AG09319 (cell line): ENCODE data around the gene HSD3B7.

ENCODE experiments used
- DNase-seq: peaks from one replicate; pipeline ENCODE4 v3.0.0-alpha.2; 2010; ENCODE audit warnings: low read depth; ENCODE audit errors: extremely low read depth
- CTCF ChIP-seq: IDR thresholded peaks from 2 replicates; pipeline ENCODE4 v1.5.1; 2011; ENCODE audit warnings: low read depth, mild to moderate bottlenecking, inconsistent platforms, low read length, moderate library complexity

Gene HSD3B7

DNA sequence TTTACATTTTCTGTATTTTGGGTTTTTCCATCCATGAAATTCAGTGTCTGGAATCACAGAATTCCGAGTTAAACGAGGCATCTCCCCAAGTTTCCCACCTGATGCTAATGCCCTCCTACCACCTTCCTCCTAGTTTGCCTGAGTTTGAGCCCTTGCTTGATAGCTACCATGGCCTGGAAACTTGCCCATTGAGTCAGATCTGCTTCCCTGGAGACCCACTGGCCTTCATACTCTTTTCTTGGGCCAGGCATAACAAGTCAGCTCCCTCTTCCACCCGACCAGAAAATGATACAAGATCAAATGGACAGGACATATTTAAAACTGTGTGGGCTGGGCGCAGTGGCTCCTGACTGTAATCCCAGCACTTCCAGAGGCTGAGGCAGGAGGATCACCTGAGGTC is 17.2 kb upstream of the HSD3B7 start:
- no peak for DNase-seq
- TF ChIP-seq CTCF, result no peak

DNA sequence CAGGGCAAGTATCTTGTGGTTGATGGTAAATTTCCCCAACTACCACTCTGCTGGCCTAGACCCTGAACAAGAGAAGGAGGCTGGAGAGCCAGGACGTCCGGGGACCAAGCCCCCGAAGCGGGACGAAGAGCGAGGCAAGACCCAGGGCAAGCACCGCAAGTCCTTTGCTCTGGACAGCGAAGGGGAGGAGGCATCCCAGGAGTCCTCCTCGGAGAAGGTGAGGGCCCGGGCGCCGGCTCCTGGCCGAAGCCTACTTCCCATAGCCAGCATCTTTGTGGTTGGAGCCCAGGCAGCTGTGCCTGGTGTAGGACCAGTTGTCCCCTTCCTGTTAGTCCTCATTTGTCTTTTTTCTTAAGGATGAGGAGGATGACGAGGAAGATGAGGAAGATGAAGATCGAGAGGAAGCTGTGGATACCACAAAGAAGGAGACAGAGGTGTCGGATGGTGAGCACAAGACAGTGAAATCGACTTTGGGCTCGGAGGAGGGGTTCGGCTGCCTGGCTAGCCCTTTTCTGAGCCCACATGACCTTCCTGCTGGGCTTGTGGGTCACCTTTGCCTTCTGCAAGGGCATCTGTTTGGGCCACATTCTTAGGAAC is 15.7 kb upstream of the HSD3B7 start:
- no peak for TF ChIP-seq CTCF

GRCh38 chr16:30971298-30971697 is 13.7 kb upstream of the HSD3B7 start:
- no peak for TF ChIP-seq CTCF
- DNase-seq, result no peak

More for the DNA sequence above, 15.7 kb upstream of the HSD3B7 start:
- DNase-seq, result no peak

- TF ChIP-seq CTCF, result peak; percentile 4
Observed at GRCh38 chr16:30972872-30973271, 12.1 kb upstream of the HSD3B7 start.

DNA sequence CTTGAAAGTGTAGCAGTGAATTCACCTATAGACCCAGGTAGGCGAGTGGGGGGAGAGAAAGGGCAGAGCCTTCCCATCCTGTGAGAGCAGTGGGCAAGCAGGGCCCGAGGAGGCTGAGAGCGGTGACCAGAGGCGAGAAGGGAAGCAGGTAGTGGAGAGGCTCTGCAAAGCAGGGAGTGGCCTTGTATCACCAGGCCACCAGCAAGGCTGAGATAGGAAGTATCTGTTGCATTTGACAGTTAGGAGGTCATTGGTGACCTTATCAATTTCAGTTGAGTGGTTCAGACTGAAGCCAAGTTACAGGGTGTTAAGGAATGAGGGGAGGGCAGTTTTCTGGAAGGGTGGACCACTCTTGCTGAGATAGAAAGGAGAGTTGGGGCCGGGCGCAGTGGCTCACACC is 10.7 kb upstream of the HSD3B7 start:
- no peak for TF ChIP-seq CTCF
- DNase-seq, result no peak

More at GRCh38 chr16:30972872-30973271, 12.1 kb upstream of the HSD3B7 start:
- DNase-seq, result no peak

DNA sequence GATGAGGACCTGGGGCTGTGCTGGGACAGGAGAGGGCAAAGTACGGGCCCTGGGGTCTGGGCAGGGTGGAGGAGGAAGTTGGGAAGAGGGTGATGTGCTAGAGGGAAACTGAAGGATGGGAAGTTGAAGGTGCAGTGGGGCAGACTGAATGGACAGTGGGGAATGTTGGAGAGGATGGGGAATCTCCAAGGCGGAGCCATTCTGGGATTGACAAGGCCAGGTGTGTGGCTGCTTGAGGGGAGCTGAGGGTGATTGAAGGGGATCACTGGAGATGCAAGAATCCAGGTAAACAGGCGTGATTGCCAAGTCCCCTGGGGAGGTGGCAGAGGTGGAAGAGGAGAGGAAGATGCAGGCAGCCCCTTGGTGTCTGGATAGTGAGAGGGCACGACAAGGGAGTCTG is 8.5 kb upstream of the HSD3B7 start:
- TF ChIP-seq CTCF, result no peak
- no peak for DNase-seq

- DNase-seq, result no peak
- TF ChIP-seq CTCF, result peak; percentile 30
Observed at GRCh38 chr16:30977502-30977901, 7.5 kb upstream of the HSD3B7 start.
